ES-I3 (cell line): ENCODE results near the gene JMJD1C.
"Not testable (repeated sequence)": the region's sequence is repeated elsewhere in the genome, so short reads cannot be mapped to it uniquely, and the experiment has no call there.

Experiments
- H3K36me3 ChIP-seq: 2 replicates; pipeline ENCODE4 v1.6.1; 2013; ENCODE audit warnings: mild to moderate bottlenecking, low read length, control low read depth, moderate library complexity; ENCODE audit not compliant: insufficient read depth
- H3K4me1 ChIP-seq: 2 replicates; pipeline ENCODE4 v1.6.1; 2013; ENCODE audit warnings: mild to moderate bottlenecking, control low read depth, low read length; ENCODE audit not compliant: insufficient read depth
- H3K9ac ChIP-seq: 2 replicates; pipeline ENCODE4 v1.6.1; 2013; ENCODE audit warnings: low read depth, mild to moderate bottlenecking, low read length, moderate library complexity
- H3K9me3 ChIP-seq: 2 replicates; pipeline ENCODE4 v1.6.1; 2013; ENCODE audit warnings: mild to moderate bottlenecking, low read length, moderate library complexity; ENCODE audit not compliant: control insufficient read depth, insufficient read depth

JMJD1C gene

GRCh38 chr10:63169624-63170023 is 296.2 kb downstream of the JMJD1C start:
- H3K36me3 ChIP-seq = peaks cover 37% of the 10 kb centered on the region
- H3K4me1 ChIP-seq = no peaks in the 10 kb centered on the region
- H3K9ac ChIP-seq = no peak overlapping the region
- no peaks in the 10 kb centered on the region for H3K9me3 ChIP-seq

DNA sequence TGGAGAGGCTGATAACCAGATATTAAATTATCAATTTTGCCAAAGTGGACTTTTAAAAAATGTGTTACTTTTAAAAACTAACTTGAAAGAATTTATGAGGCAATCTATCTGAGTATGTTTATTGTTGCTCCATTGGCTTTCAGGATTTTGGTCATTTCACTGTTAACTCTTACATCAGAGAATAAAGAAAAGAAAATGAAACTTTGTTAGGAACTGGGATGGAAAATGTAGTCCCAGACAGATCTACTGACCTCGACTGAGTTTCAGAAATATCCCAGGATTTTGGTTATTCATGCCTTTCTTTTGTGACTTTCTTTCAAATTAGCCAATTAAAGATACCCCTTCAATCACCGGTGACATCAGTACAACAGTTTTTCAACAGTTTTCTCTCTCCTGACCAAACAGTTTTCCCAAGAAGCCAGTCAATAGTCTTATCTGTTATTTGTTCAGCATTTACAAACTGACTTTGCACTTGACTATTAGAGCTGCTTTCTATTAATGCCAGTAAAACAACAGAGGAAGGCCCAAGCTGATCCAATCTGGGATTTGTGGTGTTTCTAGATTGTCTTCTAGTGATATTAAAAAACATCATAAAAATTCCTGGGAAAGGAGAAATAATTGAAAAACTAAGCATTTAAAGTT is 296.8 kb downstream of the JMJD1C start:
- Histone ChIP-seq H3K9me3 (no peaks in the 10 kb centered on the region), H3K36me3 (peaks cover 33% of the 10 kb centered on the region), H3K9ac (no peak overlapping the region), H3K4me1 (no peaks in the 10 kb centered on the region)

DNA sequence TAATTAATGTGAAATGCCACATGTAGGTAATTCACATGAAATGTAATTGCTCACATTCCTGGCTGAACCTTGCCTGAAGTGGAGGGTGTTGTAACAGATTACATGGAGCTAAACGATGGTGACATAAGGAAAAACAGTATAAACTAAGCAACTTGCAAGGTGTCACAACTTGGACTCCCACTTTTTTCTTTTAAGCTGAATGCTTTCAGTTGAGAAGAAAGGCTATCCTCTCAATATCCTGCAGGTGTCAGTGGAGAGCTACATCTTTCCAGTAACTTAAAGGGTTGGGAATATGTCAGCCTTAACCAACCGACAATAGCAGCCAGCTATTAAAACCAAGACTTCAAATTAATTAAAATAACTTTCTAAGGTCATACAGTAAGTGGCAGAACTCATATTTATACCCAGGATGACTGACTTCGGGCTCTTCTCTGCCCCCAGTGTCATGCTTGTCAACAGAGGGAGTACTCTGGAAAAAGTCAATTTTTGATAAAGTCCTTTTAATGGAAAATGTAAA is 299.0 kb downstream of the JMJD1C start:
- no peak overlapping the region for H3K9ac ChIP-seq
- no peaks in the 10 kb centered on the region; the same call in 1 of the 2 replicates for H3K4me1 ChIP-seq
- peaks cover 26% of the 10 kb centered on the region for H3K36me3 ChIP-seq
- no peaks in the 10 kb centered on the region for H3K9me3 ChIP-seq

DNA sequence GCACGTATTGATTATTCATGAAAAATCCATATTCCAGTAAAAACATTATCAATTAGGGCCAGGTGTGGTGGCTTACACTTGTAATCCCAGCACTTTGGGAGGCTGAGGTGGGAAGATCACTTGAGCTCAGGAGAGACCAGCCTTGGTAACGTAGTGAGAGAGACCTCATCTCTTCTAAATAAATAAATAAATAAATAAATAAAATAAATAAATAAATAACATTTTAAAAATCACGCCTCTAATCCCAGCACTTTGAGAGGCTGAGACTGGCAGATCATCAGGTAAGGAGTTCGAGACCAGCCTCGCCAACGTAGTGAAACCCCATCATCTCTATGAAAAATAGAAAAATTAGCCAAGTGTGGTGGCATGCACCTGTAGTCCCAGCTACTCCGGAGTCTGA is 300.5 kb downstream of the JMJD1C start:
- Histone ChIP-seq H3K9me3 (no peaks in the 10 kb centered on the region), H3K36me3 (peaks cover 21% of the 10 kb centered on the region), H3K9ac (no peak overlapping the region), H3K4me1 (no peaks in the 10 kb centered on the region; the same call in 1 of the 2 replicates)

- no peak overlapping the region for H3K9ac ChIP-seq
Measured at GRCh38 chr10:63164166-63164623, 301.6 kb downstream of the JMJD1C start.

GRCh38 chr10:63161592-63161991 is 304.2 kb downstream of the JMJD1C start:
- Histone ChIP-seq H3K9me3 (no peaks in the 10 kb centered on the region), H3K4me1 (no peaks in the 10 kb centered on the region; the same call in 1 of the 2 replicates), H3K36me3 (peaks cover 5% of the 10 kb centered on the region; the same call in 1 of the 2 replicates), H3K9ac (no peak overlapping the region)

More at GRCh38 chr10:63164166-63164623, 301.6 kb downstream of the JMJD1C start:
- no peaks in the 10 kb centered on the region for H3K9me3 ChIP-seq
- H3K36me3 ChIP-seq = peaks cover 15% of the 10 kb centered on the region
- H3K4me1 ChIP-seq = no peaks in the 10 kb centered on the region; the same call in 1 of the 2 replicates

GRCh38 chr10:63157845-63158624 is 307.7 kb downstream of the JMJD1C start:
- Histone ChIP-seq H3K36me3 (no peaks in the 10 kb centered on the region; the same call in 1 of the 2 replicates), H3K9me3 (no peaks in the 10 kb centered on the region), H3K4me1 (no peaks in the 10 kb centered on the region; the same call in 1 of the 2 replicates), H3K9ac (no peak overlapping the region)

- Histone ChIP-seq H3K36me3 (no peaks in the 10 kb centered on the region; the same call in 1 of the 2 replicates), H3K9ac (no peak overlapping the region), H3K9me3 (no peaks in the 10 kb centered on the region), H3K4me1 (no peaks in the 10 kb centered on the region; the same call in 1 of the 2 replicates)
Measured at GRCh38 chr10:63156236-63156635, 309.5 kb downstream of the JMJD1C start.

- no peaks in the 10 kb centered on the region; the same call in 1 of the 2 replicates for H3K4me1 ChIP-seq
- H3K9me3 ChIP-seq = no peaks in the 10 kb centered on the region
- H3K9ac ChIP-seq = no peak overlapping the region
- no peaks in the 10 kb centered on the region; the same call in 1 of the 2 replicates for H3K36me3 ChIP-seq
Measured at GRCh38 chr10:63155388-63156020, 310.3 kb downstream of the JMJD1C start.

DNA sequence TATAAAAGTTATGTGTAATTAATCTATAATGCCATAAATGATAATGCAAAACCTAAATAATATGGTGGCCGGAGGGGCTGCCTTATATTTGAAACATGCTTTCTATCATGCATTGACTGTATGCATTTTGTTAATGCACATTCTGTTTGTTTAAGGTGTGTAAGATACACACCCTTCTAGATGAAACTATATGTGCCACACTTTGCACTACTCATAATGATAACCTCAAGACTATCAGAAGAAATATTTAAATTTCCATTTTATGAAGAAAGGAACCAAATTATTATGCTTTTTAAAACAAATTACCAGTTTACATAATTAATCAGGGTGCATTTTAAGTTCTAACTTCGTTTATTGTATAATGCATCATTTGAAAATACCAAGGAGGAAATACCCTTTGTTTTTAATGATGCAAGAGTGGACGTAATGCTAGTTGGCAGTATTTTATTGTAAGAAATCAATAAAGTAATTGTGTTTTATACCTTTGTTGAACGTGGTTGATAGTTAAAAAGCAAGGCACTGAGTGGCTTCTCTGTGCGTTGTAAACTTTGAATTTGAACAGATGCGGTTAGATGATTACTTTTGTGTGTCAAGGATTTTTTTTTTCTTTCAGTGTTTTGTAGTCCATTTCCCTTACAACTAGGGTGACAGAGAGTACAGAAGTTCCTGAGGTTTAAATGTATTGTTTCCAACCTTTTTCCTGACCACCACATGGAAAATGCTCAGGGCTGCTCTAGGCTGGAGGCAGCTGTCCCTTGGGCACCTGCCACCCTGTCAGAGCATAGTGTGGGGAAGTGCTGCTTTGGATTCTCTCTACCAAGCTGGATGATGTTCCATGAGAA is 311.0 kb downstream of the JMJD1C start:
- H3K4me1 ChIP-seq = no peaks in the 10 kb centered on the region; the same call in 1 of the 2 replicates
- no peaks in the 10 kb centered on the region; the same call in 1 of the 2 replicates for H3K36me3 ChIP-seq
- H3K9ac ChIP-seq = no peak overlapping the region
- H3K9me3 ChIP-seq = no peaks in the 10 kb centered on the region

- H3K9ac ChIP-seq, H3K9me3 ChIP-seq, H3K4me1 ChIP-seq, H3K36me3 ChIP-seq: not testable (repeated sequence)
Measured at GRCh38 chr10:63153868-63154545, 311.8 kb downstream of the JMJD1C start.

DNA sequence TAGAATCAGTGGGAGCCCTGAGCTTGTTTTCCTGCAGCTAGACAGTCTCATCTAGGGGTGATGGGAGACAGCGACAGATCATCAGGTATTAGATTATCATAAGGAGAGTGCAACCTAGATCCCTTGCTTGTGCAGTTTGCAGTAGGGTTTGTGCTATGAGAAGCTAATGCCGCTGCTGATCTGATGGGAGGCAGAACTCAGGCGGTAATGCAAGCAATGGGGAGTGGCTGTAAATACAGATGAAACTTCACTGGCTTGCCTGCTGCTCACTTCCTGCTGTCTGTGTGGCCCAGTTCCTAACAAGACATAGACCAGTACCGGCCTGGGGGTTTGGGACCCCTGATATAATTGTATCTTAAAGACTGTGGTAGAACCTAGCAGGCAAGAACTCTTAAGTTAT is 315.0 kb downstream of the JMJD1C start:
- no peak overlapping the region for H3K9ac ChIP-seq
- H3K36me3 ChIP-seq = no peaks in the 10 kb centered on the region; the same call in 1 of the 2 replicates
- H3K4me1 ChIP-seq = 0 out of 2 replicates have a peak, but pooled peaks cover 3% of the 10 kb centered on the region
- no peaks in the 10 kb centered on the region for H3K9me3 ChIP-seq

- Histone ChIP-seq H3K9ac (no peak overlapping the region), H3K4me1 (0 out of 2 replicates have a peak, but pooled peaks cover 5% of the 10 kb centered on the region), H3K36me3 (no peaks in the 10 kb centered on the region), H3K9me3 (no peaks in the 10 kb centered on the region)
Measured at GRCh38 chr10:63146503-63146902, 319.3 kb downstream of the JMJD1C start.
